Esophagus (tissue), 2 donors: ENCODE data around the gene DAGLA. TPM values are rescaled to one million over a fixed set of nuclear protein-coding genes. Genes with fewer than 3 reads are reported as not detected.

Source experiments
- H3K27ac ChIP-seq, 2 donors: one replicate each; pipeline ENCODE4 v1.5.1; 2013; ENCODE audit warnings: low read depth in 2 of 2, mild to moderate bottlenecking in 2 of 2, inconsistent platforms in 1 of 2, low read length in 1 of 2, moderate library complexity in 1 of 2
- H3K27me3 ChIP-seq, 2 donors: one replicate each; pipeline ENCODE4 v1.6.1; 2013; ENCODE audit warnings: low read length in 2 of 2, control low read depth in 1 of 2, mild to moderate bottlenecking in 1 of 2; ENCODE audit not compliant: insufficient read depth in 2 of 2, control insufficient read depth in 1 of 2
- H3K36me3 ChIP-seq, 2 donors: one replicate each; pipeline ENCODE4 v1.6.1; 2013; ENCODE audit warnings: low read length in 1 of 2; ENCODE audit not compliant: control insufficient read depth in 2 of 2, insufficient read depth in 2 of 2
- H3K4me1 ChIP-seq, 2 donors: one replicate each; pipeline ENCODE4 v1.6.1; 2013; ENCODE audit warnings: low read length in 1 of 2; ENCODE audit not compliant: control insufficient read depth in 2 of 2, insufficient read depth in 2 of 2
- H3K4me3 ChIP-seq, 2 donors: one replicate each; pipeline ENCODE4 v1.5.1; 2013; ENCODE audit warnings: low read length in 2 of 2, mild to moderate bottlenecking in 2 of 2, low read depth in 1 of 2, moderate library complexity in 1 of 2
- H3K9me3 ChIP-seq, 2 donors: one replicate each; pipeline ENCODE4 v1.6.1; 2013; ENCODE audit warnings: mild to moderate bottlenecking in 2 of 2, low read depth in 1 of 2, low read length in 1 of 2, moderate library complexity in 1 of 2; ENCODE audit not compliant: control insufficient read depth in 2 of 2, insufficient read depth in 1 of 2
- WGBS, 2 donors: extraction: QIAGEN DNeasy Blood & Tissue Kit; methylation state at CpG; one replicate each; pipeline ENCODE4 v1.1.7; 2013; 5-methylcytosine and 5-hydroxymethylcytosine counted together
- polyA plus RNA-seq, 2 donors: library from polyadenylated mRNA; stranded (reverse); fragments of 200-250 nt; gene quantifications; one replicate each; pipeline ENCODE4 v1.2.3, GENCODE V29; 2013
- donor health status: healthy with polysubstance abuse.
- donor health status: Bipolar disorder and iron deficiency.

The DAGLA gene
- polyA plus RNA-seq, 2 donors: 1.7 to 5.0 TPM

DNA sequence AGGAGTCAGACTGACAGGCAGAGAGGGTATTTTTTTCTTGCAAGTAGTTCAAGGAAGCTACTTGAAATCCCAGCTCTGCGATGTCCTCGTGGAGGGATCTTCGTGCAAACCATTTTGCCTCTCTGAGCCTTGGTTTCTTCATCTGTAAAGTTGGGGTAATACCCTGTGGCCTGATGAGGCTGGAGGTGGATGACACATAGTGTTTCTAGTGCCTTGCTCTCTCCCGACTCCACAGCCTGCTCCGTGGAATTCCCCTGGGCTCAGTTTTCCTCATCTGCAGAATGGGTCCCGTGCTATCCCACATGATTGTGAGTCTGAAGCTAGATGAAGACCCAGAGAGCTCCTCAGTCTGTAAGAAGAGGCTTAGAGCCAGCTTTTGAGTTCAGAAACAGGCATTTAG lies 32.7 kb downstream of the DAGLA start:
- no peaks in the 10 kb centered on the region for H3K27me3 ChIP-seq
- H3K9me3 ChIP-seq: no peaks in the 10 kb centered on the region
- no peak overlapping the region for H3K27ac ChIP-seq
- no peaks in the 10 kb centered on the region for H3K36me3 ChIP-seq
- peaks cover 0 to 5% of the 10 kb centered on the region in 2 donors for H3K4me1 ChIP-seq
- H3K4me3 ChIP-seq: no peak overlapping the region
- WGBS, 2 donors: 92 to 95% methylated on average over 6 of the region's 6 CpGs

DNA sequence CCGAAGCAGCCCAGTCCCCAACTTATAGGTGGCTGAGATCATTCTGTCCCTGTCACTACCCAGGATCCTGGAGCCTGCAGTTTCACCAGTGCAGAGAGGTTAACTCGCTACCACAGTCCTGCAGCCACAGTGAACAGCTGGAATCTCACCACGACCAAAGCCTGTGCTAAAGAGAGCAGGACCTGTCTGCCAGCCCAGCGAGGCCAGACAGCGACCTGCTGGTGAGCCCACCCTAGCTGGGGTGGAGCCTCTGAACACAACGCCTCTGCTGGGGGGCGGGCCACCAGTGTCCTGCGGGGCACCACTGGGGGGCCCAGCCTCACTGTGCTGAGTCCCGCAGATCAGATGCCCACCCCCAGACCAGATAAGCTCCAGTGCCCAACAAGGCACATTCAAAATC lies 33.3 kb downstream of the DAGLA start:
- Histone ChIP-seq H3K9me3 (no peaks in the 10 kb centered on the region), H3K4me3 (no peak overlapping the region), H3K27ac (no peak overlapping the region), H3K27me3 (no peaks in the 10 kb centered on the region), H3K4me1 (peaks cover 0 to 5% of the 10 kb centered on the region in 2 donors), H3K36me3 (no peaks in the 10 kb centered on the region)
- WGBS, 2 donors: 80 to 83% methylated on average over 9 of the region's 9 CpGs

DNA sequence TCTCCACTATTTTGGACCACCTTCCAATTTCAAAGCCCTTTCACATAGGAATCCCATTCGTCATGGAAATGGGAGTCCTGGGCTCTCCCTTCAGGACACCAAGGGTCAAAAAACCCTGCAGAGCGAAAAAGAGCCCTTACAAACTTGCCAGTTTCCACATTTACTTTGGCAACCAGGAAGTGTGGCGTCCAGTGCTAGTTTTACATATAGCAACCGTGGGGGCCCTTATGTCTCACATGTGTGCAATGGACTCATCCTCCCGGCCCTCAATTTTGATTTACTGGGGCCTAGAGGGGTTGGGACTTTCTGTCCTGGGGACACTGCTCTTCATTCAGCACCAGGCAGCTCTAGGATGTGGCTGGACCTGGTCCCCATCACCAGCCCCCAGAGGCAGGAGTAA lies 33.7 kb downstream of the DAGLA start:
- H3K27me3 ChIP-seq: no peaks in the 10 kb centered on the region
- no peak overlapping the region for H3K4me3 ChIP-seq
- H3K36me3 ChIP-seq: no peaks in the 10 kb centered on the region
- 60 to 62% methylated on average over 5 of the region's 5 CpGs for WGBS, 2 donors
- no peak overlapping the region for H3K27ac ChIP-seq
- H3K9me3 ChIP-seq: no peaks in the 10 kb centered on the region
- peaks cover 0 to 5% of the 10 kb centered on the region in 2 donors for H3K4me1 ChIP-seq

DNA sequence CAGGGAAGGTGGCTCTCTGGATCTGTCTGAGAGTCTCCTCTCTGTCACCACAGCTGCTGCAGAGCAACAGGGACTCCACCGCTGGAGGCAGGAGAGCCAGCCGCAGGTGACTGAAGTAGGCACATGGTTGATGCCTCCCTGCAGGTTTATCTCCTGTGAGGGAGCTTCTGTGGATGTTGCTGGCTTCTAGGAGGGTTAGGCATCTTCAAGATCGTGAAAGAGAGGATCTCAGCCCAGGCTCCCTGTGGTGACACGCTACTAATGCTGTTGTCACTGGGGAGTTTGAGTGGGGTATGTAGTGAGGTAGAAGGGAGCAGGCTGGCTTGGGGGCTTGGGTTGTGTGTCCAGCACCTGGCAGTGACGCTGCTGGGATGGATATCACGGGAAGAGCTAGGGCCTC lies 34.1 kb downstream of the DAGLA start:
- Histone ChIP-seq H3K4me1 (peaks cover 0 to 7% of the 10 kb centered on the region in 2 donors), H3K4me3 (no peak overlapping the region), H3K27me3 (no peaks in the 10 kb centered on the region), H3K27ac (no peak overlapping the region), H3K36me3 (no peaks in the 10 kb centered on the region), H3K9me3 (no peaks in the 10 kb centered on the region)
- WGBS, 2 donors: 72 to 86% methylated on average over 6 of the region's 6 CpGs

DNA sequence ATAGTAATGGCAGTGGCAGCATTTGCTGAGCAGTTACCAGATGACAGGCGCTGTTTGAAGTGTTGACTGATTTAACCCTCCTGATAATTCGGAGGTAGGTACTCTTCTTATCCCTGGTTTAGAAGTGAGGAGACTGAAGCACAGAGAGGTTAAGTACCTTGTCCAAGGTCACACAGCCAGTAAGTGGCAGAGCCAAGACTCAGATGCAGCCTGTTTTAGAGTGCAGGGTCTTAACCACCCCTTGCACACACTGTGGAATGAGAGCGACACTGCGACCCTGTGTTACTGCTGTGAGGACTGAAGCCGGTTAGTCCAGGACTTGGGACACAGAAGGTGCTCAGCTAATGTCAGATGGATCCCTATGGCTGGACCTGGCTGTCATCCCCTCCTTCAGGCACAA lies 34.7 kb downstream of the DAGLA start:
- Histone ChIP-seq H3K9me3 (no peaks in the 10 kb centered on the region), H3K36me3 (no peaks in the 10 kb centered on the region), H3K4me1 (peaks cover 0 to 7% of the 10 kb centered on the region in 2 donors)

DNA sequence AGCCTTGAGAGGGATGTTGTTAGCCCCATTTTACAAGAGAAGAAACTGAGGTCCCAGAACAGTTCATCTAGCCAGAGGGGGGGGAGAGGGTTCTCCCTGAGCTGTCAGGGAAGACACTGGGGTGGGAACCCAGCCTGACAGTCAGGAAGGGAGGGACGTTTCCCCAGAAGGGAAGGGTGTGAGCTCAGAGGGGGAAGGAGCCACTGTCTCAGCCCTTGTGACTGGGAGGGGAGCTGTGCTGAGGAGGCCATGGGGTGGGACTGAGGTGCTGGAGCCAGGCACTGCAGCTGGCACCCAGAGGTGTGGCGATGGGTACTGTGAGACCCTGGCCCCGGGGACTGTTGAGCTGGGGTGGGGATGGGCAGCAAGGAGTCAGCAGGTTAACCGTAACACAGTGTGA lies 35.7 kb downstream of the DAGLA start:
- H3K27me3 ChIP-seq: no peaks in the 10 kb centered on the region

More for the DNA sequence above, 34.7 kb downstream of the DAGLA start:
- WGBS, 2 donors: 93 to 94% methylated on average over 5 of the region's 5 CpGs
- Histone ChIP-seq H3K27ac (no peak overlapping the region), H3K4me3 (no peak overlapping the region), H3K27me3 (no peaks in the 10 kb centered on the region)

DNA sequence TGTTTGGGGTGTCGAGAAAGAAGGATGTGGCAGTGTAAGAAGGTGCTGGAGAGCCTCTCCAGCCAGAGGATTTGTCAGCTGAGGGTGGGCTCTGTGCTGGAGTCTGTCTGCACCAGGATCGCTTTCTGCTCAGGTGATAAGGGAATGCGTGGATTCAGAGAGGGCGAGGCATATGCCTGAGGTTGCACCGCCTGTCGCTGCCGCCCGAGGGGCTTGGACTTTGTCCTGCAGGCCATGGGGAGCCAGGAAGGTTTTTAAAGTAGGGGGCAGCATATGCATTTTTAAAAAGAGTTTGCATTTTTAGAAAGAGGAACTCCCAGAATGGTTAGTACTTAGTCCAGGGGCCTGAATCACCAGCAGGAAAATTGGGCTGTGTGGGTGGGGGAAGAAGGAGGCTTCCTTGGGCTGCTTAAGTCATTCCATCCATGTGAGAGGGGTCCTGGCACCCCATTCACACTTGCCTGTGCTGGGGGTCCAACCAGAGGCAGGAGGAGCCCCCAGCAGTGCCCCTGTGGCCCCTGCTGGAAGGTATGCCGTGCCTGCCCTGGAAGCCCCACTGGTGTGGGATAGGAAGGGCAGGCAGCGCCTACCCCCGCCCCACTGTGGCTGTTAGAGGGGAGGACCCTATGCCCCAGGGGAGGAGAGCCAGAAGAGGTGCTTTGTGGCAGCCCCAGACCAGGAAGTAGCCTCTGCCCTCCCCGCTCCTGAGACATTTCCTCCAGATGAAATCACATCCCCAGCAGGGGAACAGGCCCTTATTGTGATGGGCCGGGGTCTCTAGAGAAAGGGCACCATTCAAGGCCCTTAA lies 36.5 kb downstream of the DAGLA start:
- H3K9me3 ChIP-seq: no peaks in the 10 kb centered on the region
- H3K4me3 ChIP-seq: no peak overlapping the region
- no peaks in the 10 kb centered on the region for H3K27me3 ChIP-seq
- H3K36me3 ChIP-seq: peaks cover 0 to 6% of the 10 kb centered on the region in 2 donors
- 76 to 83% methylated on average over 12 to 13 of the region's 13 CpGs for WGBS, 2 donors
- H3K27ac ChIP-seq: no peak overlapping the region
- peaks cover 0 to 5% of the 10 kb centered on the region in 2 donors for H3K4me1 ChIP-seq

More for the DNA sequence above, 35.7 kb downstream of the DAGLA start:
- WGBS, 2 donors: 71 to 76% methylated on average over 4 of the region's 4 CpGs
- H3K36me3 ChIP-seq: peaks cover 0 to 5% of the 10 kb centered on the region in 2 donors
- H3K4me3 ChIP-seq: no peak overlapping the region
- no peak overlapping the region for H3K27ac ChIP-seq
- no peaks in the 10 kb centered on the region for H3K9me3 ChIP-seq
- peaks cover 0 to 7% of the 10 kb centered on the region in 2 donors for H3K4me1 ChIP-seq

DNA sequence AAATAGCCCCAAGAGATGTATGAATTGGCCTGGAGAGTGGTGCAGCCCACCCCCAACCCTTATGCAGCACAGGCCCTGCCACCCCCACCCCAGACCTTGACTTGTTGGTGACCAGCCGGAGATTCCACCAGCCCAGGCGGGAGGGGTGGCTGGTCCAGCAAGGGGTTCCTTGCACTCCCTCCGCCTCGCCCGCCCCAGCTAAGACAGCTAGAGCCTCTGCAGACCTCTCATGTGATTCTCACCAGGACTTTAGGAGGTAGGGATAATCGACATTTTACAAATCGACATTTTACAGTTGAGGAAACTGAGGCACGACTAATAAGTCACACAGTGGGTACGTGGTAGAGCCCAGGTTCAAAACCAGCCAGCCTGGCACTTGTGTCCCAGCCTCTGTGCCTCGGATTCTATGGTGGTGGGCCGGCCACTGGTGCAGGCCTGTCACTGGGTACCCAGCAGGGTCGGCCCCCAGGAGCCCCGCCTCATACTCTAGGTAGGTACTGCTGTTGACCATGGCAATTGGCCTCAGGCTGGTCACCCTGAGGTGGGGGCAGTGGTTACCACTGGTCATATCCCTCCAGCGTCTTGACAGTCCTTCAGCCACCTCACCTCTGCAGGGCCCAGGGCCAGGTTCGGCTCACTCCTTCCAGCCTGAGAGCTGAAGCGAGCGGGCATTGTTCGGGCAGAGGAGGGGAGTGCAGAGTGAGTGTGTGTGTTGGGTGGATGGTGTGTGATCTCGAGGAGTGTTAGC lies 37.3 kb downstream of the DAGLA start:
- Histone ChIP-seq H3K4me1 (peaks cover 0 to 4% of the 10 kb centered on the region in 2 donors), H3K36me3 (peaks cover 0 to 6% of the 10 kb centered on the region in 2 donors), H3K27ac (no peak overlapping the region), H3K27me3 (no peaks in the 10 kb centered on the region), H3K9me3 (no peaks in the 10 kb centered on the region), H3K4me3 (no peak overlapping the region)
- WGBS, 2 donors: 89 to 91% methylated on average over 19 of the region's 19 CpGs

DNA sequence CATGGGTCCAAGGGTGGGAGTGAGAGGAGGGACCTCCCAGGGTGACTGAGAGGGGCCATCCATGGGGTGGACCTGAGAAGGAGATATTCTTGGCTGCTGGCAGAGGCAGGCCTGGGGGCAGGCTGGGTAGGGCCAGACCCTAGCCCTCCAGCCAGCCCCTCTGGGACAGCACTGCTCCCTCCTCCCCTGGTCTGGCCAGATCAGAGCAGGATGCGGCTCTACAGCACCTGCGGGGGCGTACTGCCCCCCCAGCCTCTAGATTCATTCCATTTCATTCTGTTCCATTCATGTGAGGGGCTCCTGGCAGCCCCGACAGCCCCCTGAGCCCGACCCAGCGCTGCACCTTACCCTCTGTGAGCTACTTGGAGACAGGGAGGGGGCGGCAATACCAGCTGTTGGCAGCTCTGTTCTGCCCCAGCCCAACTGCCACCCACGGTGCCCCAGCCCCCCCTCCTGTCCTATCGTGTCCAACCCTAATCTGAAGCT lies 37.9 kb downstream of the DAGLA start:
- 41 to 57% methylated on average over 9 of the region's 9 CpGs for WGBS, 2 donors
- H3K4me1 ChIP-seq: peaks cover 0 to 2% of the 10 kb centered on the region in 2 donors
- no peak overlapping the region for H3K27ac ChIP-seq
- H3K4me3 ChIP-seq: no peak overlapping the region
- H3K27me3 ChIP-seq: no peaks in the 10 kb centered on the region
- no peaks in the 10 kb centered on the region for H3K9me3 ChIP-seq
- peaks cover 0 to 7% of the 10 kb centered on the region in 2 donors for H3K36me3 ChIP-seq
